SW480 (cell line): Measurements from ENCODE around the gene MAGED1.

Experiments used
- DNase-seq: peaks from one replicate; pipeline ENCODE4 v3.0.0-alpha.2; 2016; ENCODE audit warnings: low spot score

Gene MAGED1

GRCh38 chrX:51892921-51893745, at the start of gene MAGED1:
MAGED1 (plus strand) TSS chrX:51893623; CDS start chrX:51894305, 682 bp downstream.
- peak; percentile 85 for DNase-seq

GRCh38 chrX:51847463-51847862, 46.0 kb upstream of the MAGED1 start:
- no peak for DNase-seq

- DNase-seq: peak; percentile 22
Measured at GRCh38 chrX:51851507-51852085, 41.8 kb upstream of the MAGED1 start.

- DNase-seq: no peak
Measured at GRCh38 chrX:51852096-51852495, 41.3 kb upstream of the MAGED1 start.

DNA sequence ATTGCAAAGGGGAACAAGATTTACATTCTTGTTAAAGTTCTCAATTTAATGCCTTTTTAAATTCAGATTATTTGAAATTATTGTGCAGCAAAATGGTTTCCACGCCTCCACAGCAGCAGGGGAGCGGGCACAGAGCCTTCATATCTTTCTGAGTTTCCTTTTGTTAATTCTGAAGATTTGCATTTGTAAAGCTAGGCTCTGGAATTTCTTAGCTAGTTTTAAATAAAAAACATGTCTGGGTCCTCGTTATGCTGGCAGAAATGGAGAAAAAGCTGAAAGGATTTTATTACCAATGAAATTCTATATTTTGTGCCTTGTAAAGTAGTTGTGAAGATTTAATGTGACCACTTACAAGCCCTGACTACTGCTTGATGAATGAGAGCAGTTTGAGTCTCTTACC, 40.8 kb upstream of the MAGED1 start:
- no peak for DNase-seq

DNA sequence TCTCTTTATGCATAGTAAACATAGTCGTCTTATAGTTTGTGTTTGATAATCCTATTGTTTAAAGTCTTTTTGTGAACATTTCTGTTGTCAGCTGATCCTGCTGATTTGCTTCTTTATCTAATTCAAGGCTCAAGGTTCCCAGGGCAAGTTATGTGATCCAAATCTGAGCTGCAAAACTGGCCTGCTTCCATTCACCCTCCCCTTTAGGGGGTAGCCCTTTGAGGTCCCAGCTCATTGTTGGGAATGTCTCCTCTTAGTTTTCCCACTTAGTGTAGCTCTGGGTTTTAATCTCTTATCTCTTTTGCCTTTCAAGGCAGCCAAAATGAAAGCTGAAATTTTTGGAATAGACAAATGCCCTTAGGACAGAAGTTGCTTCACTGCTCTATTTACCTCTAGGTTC, 40.2 kb upstream of the MAGED1 start:
- no peak for DNase-seq

GRCh38 chrX:51855698-51856097, 37.7 kb upstream of the MAGED1 start:
- no peak for DNase-seq

GRCh38 chrX:51857159-51857733, 36.2 kb upstream of the MAGED1 start:
- DNase-seq: no peak

DNA sequence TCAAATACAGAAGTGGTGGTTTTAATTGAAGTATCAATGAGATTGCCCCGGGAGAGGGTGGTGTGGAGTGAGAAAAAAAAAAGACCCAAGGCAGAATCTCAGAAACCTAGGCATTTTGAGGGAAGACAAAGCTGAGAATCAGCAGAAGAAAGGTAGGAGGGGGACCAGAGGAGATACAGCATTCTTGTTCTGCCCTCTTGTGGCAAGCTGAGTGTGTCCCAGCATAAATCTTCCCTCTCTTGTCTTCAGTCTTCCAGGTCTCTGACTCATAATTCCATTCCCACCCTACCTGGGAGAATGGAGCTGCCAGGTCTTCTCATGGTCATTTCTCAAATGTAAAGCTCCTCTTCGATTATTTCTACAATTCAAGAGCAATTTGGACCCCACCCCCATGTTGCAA, 32.7 kb upstream of the MAGED1 start:
- DNase-seq: peak; percentile 24

- no peak for DNase-seq
Measured at GRCh38 chrX:51862920-51863319, 30.5 kb upstream of the MAGED1 start.

DNA sequence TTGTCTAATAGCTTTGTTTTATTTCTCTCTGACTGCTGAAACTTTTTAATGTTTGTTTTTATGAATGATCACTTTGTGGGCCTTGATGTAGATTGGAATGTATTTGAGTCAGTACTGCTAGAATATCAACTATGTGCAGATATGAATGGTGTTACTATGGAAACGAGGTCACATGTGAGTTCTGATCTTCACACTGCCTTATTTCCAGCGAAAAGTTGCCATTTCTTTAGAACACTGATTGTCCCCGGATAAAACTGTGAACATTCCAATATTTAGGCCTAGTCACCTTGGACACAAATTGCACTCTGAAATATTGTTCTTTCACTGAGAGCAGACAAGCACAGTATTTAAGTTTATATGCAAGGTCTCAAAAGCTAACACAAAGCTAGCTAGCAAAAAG, 27.2 kb upstream of the MAGED1 start:
- no peak for DNase-seq

- DNase-seq: no peak
Measured at GRCh38 chrX:51867626-51868025, 25.8 kb upstream of the MAGED1 start.

- no peak for DNase-seq
Measured at GRCh38 chrX:51870354-51870753, 23.1 kb upstream of the MAGED1 start.

GRCh38 chrX:51874123-51874522, 19.3 kb upstream of the MAGED1 start:
- DNase-seq: no peak

GRCh38 chrX:51876441-51876840, 17.0 kb upstream of the MAGED1 start:
- DNase-seq: no peak

- no peak for DNase-seq
Measured at GRCh38 chrX:51878056-51878455, 15.4 kb upstream of the MAGED1 start.

DNA sequence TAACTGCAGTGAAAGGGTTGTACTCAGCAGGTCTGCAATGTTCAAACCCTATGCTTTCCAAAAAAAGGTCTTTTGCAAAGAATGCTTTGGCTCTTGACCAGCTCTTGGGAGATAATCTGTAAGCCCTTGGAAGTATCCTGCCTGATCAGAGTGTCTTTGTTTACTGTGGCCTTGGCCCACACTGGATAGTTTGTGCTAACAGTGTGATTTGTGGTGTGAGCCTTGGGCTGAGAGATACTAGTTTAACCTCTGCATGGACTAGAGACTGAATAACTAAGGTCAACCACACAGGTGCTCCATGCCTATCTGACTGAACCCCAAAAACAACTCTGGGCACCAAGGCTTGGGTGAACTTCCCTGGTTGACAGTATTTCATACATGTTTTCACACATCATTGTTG, 3.6 kb upstream of the MAGED1 start:
- no peak for DNase-seq

GRCh38 chrX:51891245-51891644, 2.2 kb upstream of the MAGED1 start:
- no peak for DNase-seq

- DNase-seq: peak; percentile 5
Measured at GRCh38 chrX:51891821-51892551, 1.4 kb upstream of the MAGED1 start.

GRCh38 chrX:51893931-51894696, 691 bp downstream of the MAGED1 start:
- peak; percentile 20 for DNase-seq

DNA sequence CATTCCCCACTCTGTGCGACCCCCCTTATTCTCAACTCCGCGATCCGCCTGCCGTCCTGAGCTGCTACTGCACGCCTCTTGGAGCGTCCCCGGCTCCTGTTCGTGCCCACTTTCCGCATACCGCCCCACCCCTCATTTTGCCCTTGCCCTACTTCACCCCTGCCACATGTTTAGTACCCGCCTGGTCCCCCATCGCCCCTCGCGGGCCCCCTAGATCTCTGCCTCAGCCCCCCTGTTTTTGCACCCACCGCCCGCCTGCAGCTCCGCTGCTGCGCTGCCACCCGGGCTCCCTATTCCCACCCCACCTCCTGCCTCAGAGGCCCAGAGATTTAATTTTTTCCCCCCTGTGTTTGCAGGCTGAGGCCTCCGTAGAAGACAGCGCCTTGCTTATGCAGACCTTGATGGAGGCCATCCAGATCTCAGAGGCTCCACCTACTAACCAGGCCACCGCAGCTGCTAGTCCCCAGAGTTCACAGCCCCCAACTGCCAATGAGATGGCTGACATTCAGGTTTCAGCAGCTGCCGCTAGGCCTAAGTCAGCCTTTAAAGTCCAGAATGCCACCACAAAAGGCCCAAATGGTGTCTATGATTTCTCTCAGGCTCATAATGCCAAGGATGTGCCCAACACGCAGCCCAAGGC, 1.4 kb downstream of the MAGED1 start:
- DNase-seq: no peak
